GM19468 (cell line): Measurements from ENCODE around the gene ZNF563.

Source experiments
- ATAC-seq: cut with Tn5 transposase; IDR thresholded peaks from one replicate; pipeline ENCODE4 v1.9.1; 2021; ENCODE audit warnings: mild to moderate bottlenecking, moderate library complexity, moderate number of reproducible peaks; ENCODE audit not compliant: unreplicated experiment; ENCODE audit errors: extremely low read depth

Gene ZNF563

DNA sequence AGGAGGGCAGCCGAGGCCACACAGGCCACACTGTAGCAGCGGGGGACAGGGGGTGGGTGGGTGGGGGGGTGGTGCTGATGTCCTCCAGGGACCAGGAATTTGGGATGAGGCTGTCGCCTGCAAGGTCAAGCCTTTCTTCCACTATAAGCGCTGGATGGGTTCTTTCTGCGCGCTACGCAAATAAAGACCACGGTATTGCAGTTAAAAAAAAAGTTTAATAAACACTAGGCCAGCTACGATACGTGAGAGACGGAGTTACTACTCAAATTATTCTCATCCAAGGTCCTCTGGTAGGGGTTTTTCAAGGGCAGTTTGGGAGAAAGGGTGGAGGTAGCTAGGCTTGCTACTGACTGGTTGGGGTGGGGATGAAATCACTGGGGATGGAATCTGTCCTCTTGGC lies 38.2 kb downstream of the ZNF563 start:
- no peak for ATAC-seq

DNA sequence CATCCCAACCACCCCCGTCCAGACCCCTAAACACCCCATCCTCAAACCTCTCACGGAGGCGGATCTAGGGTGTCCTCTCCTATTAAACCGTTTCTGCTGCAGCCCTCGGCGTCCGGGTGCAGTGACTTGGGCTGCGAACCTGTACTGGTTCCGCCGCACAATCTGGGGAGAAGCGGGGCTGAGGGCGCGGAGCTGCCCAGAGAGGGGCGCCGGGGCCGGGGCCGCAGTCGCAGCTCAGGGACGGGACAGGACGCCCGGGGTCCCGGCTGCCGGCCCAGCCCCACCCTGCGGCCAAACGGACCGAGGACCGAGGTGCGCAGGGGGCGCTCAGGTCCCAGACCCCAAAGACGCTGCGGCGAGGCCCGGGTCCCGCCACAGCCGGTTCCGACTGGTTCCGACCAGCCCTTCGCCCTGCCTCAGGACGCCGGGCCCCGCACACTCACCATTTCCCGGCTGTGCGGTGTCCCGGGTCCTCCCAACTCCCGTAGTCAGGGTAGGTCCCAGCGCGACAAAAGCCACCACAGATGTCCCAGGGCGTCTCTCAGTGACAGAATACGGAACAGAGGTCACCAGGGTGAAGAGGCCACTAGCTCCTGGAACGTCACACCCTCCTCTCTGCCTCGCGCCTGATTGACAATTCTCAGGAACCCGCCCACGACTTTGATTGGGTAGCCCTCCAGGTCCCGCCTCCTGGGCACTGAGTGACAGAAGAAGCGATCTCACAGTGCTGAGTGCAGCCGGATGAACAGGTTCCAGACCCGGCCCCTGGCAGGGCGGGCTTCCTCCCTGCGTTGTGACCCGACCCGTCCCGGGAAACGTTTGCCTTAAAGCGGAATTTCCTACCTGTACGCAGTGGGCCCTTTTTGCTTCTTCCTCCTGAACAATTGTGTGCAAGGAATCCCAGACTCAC lies 38.9 kb downstream of the ZNF563 start, which contains the start of gene ZNF44:
ZNF44 (minus strand) TSS at position 635 of the 910 bp plus-strand sequence; CDS start at position 446, 189 bp downstream.
- ATAC-seq, result peak; percentile 85

DNA sequence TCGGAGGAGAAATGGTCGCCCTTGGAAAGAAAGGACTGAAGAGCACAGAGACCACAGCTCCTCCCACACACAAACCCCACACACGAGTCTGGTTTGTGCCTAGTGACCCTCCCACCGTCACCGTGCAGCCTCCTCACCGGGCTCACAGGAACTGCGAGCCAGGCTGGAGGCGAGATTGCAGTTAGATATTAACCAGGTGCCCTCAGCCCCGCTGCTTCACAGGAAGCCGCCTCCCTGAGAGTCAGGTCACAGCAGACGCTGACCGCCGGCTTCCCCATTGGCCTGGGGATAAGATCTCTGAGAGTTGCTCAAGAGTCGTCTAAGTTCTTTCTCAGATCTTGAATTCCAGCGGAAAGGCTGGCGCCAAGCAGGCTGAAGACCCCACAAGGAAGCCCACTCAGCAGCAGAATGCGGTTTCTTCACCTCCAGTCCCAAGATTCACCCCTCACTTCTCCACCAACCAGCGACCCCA lies 39.6 kb downstream of the ZNF563 start:
- no peak for ATAC-seq

DNA sequence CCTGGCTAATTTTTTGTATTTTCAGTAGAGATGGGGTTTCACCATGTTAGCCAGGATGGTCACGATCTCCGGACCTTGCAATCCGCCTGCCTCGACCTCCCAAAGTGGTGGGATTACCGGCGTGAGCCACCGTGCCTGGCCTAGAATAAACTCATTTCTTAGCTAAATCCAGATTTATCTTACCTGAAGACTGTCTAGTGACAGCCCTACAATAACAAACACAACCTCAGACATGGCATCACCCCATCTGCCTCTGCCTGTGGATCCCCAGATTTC lies 43.7 kb downstream of the ZNF563 start:
- ATAC-seq, result no peak

DNA sequence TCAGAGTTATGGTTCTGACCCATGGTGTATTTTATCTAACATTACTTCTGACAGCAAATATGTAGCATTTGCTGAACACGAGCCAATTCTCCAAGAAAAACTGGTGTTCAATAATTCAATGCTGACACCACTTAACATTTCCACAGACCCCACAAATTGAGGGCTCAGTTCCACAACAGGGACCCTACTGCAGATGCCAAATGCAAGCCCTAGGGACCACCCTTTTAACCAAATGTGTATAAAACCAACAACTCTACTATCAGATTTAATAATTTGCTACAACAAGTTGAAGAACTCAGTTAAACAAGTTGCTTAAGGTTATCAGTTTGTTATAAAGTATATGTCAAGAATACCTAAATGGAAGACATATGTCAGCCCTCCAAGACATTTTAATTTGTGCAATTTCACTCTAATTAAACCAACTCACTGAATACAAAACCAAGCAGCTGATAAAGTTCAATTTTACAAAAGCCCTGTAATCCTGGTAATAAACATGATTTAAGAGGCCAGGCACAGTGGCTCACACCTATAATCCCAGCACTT lies 45.4 kb downstream of the ZNF563 start:
- ATAC-seq, result no peak

DNA sequence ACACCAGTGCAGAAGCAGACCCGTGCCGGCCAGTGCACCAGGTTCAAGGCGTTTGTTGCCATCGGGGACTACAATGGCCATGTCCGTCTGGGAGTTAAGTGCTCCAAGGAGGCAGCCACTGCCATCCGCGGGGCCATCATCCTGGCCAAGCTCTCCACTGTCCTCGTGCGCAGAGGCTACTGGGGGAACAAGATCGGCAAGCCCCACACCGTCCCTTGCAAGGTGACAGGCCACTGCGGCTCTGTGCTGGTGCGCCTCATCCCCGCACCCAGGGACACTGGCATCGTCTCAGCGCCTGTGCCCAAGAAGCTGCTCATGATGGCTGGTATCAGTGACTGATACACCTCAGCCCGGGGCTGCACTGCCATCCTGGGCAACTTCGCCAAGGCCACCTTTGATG lies 48.8 kb downstream of the ZNF563 start:
- ATAC-seq, result no peak

DNA sequence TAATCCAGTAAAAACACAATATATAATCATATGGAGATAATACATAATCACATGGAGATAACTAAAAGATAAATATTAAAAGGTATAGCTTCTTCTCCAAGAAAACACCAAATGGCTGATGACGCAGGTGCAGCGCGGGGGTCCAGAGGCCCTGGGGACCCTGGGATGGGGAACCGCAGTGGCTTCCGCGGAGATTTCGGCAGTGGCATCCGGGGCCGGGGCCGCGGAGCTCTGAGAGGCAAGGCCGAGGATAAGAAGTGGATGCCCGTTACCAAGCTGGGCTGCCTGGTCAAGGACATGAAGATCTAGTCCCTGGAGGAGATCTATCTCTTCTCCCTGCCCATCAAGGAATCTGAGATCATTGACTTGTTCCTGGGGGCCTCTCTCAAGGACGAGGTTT lies 49.2 kb downstream of the ZNF563 start:
- ATAC-seq, result no peak

DNA sequence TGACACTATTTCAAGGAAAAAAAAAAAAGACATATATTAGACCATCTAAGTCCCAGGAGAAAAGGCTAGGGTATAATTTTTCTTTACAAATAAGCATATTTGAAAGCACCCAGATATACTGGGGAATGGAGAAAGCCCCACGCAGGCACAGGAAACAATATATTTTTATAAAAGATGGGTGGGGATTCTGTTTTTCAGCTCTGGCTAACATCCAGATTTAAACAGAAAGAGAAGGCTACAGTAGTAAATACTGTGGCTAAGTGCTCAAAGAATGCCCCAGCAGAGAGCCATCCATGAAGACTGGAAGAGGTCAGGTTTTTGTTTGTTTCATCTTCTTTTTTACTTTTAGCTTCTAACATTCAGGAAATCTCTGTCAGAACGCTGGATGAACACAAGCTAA lies 54.7 kb downstream of the ZNF563 start:
- no peak for ATAC-seq

DNA sequence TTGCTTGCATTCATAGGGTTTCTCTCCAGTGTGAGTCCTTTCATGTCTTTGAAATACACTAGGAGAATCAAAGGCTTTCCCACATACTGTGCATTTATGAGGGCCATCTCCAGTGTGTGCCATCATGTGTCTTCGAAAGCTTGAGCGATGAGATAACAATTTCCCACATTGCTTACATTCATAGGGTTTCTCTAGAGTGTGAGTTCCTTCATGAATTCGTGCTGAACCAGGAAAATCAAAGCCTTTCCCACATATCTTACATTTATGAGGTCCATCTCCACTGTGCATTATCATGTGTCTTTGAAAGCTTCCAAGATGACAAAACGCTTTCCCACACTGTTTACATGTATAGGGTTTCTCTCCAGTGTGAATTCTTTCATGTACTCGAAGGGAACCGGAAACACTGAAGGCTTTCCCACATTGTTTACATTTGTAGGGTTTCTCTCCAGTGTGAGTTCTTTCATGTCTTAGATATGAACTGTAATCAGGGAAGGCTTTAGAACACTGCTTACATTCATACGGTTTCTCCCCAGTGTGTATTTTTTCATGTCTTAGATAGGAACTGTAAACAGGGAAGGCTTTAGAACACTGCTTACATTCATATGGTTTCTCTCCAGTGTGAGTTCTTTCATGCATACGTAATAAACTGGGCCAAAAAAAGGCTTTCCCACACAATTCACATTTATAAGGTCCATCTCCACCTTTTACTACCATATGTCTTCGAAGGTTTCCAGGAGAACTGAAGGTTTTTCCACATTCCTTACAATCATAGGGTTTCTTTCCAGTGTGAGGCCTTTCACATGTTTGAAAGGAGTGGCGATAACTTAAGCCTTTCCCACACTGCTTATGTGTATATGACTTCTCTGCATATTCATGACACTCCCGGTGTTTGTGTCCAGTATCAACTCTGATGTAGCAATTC lies 60.2 kb downstream of the ZNF563 start:
- ATAC-seq, result no peak

DNA sequence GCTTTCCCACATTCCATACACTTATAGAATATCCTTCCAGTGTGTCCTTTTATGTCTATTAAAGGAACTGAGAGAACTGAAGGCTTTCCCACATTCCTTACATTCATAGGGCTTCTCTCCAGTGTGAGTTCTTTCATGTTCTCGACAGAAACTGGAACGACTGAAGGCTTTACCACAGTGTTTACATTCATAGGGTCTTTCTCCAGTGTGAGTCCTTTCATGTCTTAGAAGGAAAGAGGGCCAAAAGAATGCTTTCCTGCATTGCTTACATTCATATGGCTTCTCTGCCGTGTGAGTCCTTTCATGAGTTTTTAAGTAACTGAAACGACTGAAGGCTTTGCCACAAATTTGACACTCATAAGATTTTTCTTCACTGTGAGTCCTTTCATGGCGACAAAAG lies 61.0 kb downstream of the ZNF563 start:
- no peak for ATAC-seq

DNA sequence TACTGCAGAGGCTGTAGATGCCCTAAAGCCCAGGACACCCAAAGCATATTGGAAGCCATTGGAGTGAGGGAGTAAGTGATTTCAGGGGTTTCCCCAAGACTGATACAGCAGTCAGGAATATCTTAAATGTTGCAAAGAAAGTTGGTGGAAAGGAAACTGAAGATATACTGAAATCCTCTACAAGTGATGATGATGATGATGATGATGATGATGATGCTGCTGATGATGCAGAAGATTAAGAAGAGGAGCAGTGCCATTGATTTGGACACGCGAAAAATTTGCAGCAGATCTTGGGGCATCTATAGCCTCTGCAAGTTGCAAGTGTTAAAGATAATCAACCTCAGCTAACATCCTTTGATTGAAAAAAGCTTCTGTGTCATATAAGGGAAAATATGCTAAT lies 62.6 kb downstream of the ZNF563 start:
- no peak for ATAC-seq
